ENCODE results near the gene GALC. TPM values are rescaled to one million over a fixed set of nuclear protein-coding genes. Genes with fewer than 3 reads are reported as not detected.

GALC gene
- total and polyA plus RNA-seq, 9 of the 15 experiments (the other 6 are each of a cell fraction or from before 2014, with no cell fraction given), result 1.6 to 15.0 (median 7.3) TPM

DNA sequence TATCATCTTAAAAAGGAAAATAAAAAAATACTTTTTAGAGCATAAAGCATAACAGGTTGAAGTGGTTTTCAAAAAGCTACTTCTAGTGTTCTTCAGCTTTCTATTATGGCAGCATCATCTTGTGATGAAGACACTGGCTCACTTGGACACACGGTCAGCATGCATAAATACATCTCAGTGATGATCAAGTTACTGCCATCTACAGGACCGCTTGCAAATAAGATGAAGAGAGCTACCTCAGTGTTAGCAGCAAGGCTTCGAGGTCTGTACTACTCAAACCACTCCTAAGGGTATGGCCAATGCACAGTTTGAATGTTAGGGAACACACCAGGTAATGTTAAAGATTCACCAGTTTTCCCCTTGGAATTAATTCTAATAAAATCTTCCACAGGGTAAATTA lies 58.8 kb downstream of the GALC start (continued):
- no peak for TF ChIP-seq CHD4 (IDR thresholded peaks at IDR 0.05; ENCODE audit: insufficient read depth, insufficient replicate concordance, low read depth, low read length, poor library complexity, severe bottlenecking)
- TF ChIP-seq SMAD4 (CRISPR knock-in tag; conservative IDR thresholded peaks at IDR 0.05), result no peak
- TF ChIP-seq ZNF3 (CRISPR knock-in tag; IDR thresholded peaks at IDR 0.05), result no peak
- no peak for TF ChIP-seq ZNF197 (CRISPR knock-in tag; IDR thresholded peaks at IDR 0.05; ENCODE audit: low read depth)
- TF ChIP-seq MAFF (IDR thresholded peaks at IDR 0.05; ENCODE audit: low read length), result no peak
- no peak for TF ChIP-seq BCOR (IDR thresholded peaks at IDR 0.05)
- no peak for TF ChIP-seq BMI1 (IDR thresholded peaks at IDR 0.05; ENCODE audit: low read length)
- TF ChIP-seq, protein P1, sequence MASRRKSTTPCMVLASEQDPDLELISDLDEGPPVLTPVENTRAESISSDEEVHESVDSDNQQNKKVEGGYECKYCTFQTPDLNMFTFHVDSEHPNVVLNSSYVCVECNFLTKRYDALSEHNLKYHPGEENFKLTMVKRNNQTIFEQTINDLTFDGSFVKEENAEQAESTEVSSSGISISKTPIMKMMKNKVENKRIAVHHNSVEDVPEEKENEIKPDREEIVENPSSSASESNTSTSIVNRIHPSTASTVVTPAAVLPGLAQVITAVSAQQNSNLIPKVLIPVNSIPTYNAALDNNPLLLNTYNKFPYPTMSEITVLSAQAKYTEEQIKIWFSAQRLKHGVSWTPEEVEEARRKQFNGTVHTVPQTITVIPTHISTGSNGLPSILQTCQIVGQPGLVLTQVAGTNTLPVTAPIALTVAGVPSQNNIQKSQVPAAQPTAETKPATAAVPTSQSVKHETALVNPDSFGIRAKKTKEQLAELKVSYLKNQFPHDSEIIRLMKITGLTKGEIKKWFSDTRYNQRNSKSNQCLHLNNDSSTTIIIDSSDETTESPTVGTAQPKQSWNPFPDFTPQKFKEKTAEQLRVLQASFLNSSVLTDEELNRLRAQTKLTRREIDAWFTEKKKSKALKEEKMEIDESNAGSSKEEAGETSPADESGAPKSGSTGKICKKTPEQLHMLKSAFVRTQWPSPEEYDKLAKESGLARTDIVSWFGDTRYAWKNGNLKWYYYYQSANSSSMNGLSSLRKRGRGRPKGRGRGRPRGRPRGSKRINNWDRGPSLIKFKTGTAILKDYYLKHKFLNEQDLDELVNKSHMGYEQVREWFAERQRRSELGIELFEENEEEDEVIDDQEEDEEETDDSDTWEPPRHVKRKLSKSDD (conservative IDR thresholded peaks at IDR 0.05; ENCODE audit: low read length), result no peak
- TF ChIP-seq TGIF2 (CRISPR knock-in tag; IDR thresholded peaks at IDR 0.05), result no peak

- no peak for ATAC-seq
- no peak overlapping the region for H3K9ac ChIP-seq (ENCODE audit: insufficient read depth in 1 of 2, low read depth in 2 of 2, low read length in 2 of 2)
- no peaks in the 10 kb centered on the region for H3K36me3 ChIP-seq (ENCODE audit: control insufficient read depth, insufficient read depth, low read length)
- in situ Hi-C loops (cut with MboI) (no loop called here), intact Hi-C loops (cut with micrococcal nuclease) (no loop called here)
- H3K79me2 ChIP-seq (ENCODE audit: control insufficient read depth, insufficient read depth, low read length), result no peaks in the 10 kb centered on the region
- H3K4me2 ChIP-seq (ENCODE audit: insufficient read depth, low read length), result no peak overlapping the region
- H3K27ac ChIP-seq (ENCODE audit: extremely low read depth, low read depth, low read length), result no peak overlapping the region
- DNase-seq (ENCODE audit: extremely low read depth in 1 of 4, low spot score in 3 of 4), result no peak
- H3K27me3 ChIP-seq (ENCODE audit: control insufficient read depth in 2 of 2, insufficient read depth in 2 of 2, low read length in 2 of 2), result no peaks in the 10 kb centered on the region
- no TSS peak for BruUV-seq (replicated peaks)
- no peaks in the 10 kb centered on the region for H3K9me1 ChIP-seq (ENCODE audit: control insufficient read depth, insufficient read depth, low read length)
- POLR2A ChIA-PET, result no interaction called here
- no peaks in the 10 kb centered on the region for H3K4me1 ChIP-seq (replicated peaks in 1 of 2; ENCODE audit: control insufficient read depth in 2 of 2, insufficient read depth in 2 of 2, low read length in 2 of 2)
- H3K4me3 ChIP-seq, result no peak overlapping the region
- FAIRE-seq, result no peak
- no peaks in the 10 kb centered on the region for H3K9me3 ChIP-seq (replicated peaks; ENCODE audit: control insufficient read depth, insufficient read depth, low read depth, low read length)
- 0% methylated on average over 6 of the region's 6 CpGs for WGBS (ENCODE audit: insufficient coverage, low coverage, missing lambda C conversion rate)
- no peak overlapping the region for H2AFZ ChIP-seq (ENCODE audit: low read depth, low read length)
- CTCF ChIA-PET (ENCODE audit: low intra/inter-chr PET ratio), result no interaction called here
- H4K20me1 ChIP-seq (replicated peaks; ENCODE audit: control insufficient read depth, insufficient read depth, low read length), result no peaks in the 10 kb centered on the region
- no peak for TF ChIP-seq CBX8 (IDR thresholded peaks at IDR 0.05; ENCODE audit: borderline replicate concordance, extremely low read depth, low read depth, low read length, poor library complexity, severe bottlenecking)
- no peak for TF ChIP-seq BMI1 (IDR thresholded peaks at IDR 0.05; ENCODE audit: low read length)
- TF ChIP-seq, protein P2, sequence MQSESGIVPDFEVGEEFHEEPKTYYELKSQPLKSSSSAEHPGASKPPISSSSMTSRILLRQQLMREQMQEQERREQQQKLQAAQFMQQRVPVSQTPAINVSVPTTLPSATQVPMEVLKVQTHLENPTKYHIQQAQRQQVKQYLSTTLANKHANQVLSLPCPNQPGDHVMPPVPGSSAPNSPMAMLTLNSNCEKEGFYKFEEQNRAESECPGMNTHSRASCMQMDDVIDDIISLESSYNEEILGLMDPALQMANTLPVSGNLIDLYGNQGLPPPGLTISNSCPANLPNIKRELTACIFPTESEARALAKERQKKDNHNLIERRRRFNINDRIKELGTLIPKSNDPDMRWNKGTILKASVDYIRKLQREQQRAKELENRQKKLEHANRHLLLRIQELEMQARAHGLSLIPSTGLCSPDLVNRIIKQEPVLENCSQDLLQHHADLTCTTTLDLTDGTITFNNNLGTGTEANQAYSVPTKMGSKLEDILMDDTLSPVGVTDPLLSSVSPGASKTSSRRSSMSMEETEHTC (IDR thresholded peaks at IDR 0.05), result no peak
- no peak for TF ChIP-seq CBFA2T3 (IDR thresholded peaks at IDR 0.05)
- TF ChIP-seq MXI1 (IDR thresholded peaks at IDR 0.05; ENCODE audit: low read depth, low read length), result no peak
- TF ChIP-seq CREB1 (IDR thresholded peaks at IDR 0.05), result no peak
- no peak for TF ChIP-seq CREB1 (CRISPR knock-in tag; IDR thresholded peaks at IDR 0.05)
- TF ChIP-seq GATA2 (CRISPR knock-in tag; IDR thresholded peaks at IDR 0.05), result no peak
- no peak for TF ChIP-seq CCAR2 (IDR thresholded peaks at IDR 0.05; ENCODE audit: low read depth, low read length)
- no peak for TF ChIP-seq BACH1 (tag; IDR thresholded peaks at IDR 0.05)
- no peak for TF ChIP-seq RBM34 (IDR thresholded peaks at IDR 0.05; ENCODE audit: borderline replicate concordance, insufficient read depth, low read length)
These were observed 76.1 kb downstream of the GALC start for GRCh38 chr14:87916886-87917275.
